Tibial artery (tissue), 4 donors: ENCODE measurements around the gene OLFML1.

Experiments used
- DNase-seq, 2 donors: peaks; one replicate each; pipeline ENCODE4 v3.0.0-alpha.2; 2019
- H3K27ac ChIP-seq, 2 donors: fragments of 200-600 bp; sonication (generic) in 1 of 2; 1 replicate in 1 of 2; 2 replicates in 1 of 2; pipeline ENCODE4 v1.5.1; 2018 to 2019; ENCODE audit warnings: mild to moderate bottlenecking in 1 of 2
- H3K27me3 ChIP-seq, 2 donors: fragments of 200-600 bp; sonication (generic) in 1 of 2; one replicate each; pipeline versions ENCODE4 v1.5.1 to v1.6.0; 2016 to 2019
- H3K36me3 ChIP-seq, 3 donors: fragments of 200-600 bp; sonication (generic) in 2 of 3; one replicate each; pipeline ENCODE4 v1.5.1; 2016 to 2019; ENCODE audit warnings: mild to moderate bottlenecking in 2 of 3
- H3K4me1 ChIP-seq, 4 donors: fragments of 200-600 bp; sonication (generic) in 2 of 4; 1 replicate in 3 of 4; 2 replicates in 1 of 4; pipeline ENCODE4 v1.5.1; 2016 to 2019
- H3K4me3 ChIP-seq, 2 donors: fragments of 200-600 bp; sonication (generic) in 1 of 2; 1 replicate in 1 of 2; 2 replicates in 1 of 2; pipeline ENCODE4 v1.5.1; 2018 to 2019; ENCODE audit warnings: mild to moderate bottlenecking in 2 of 2
- H3K9me3 ChIP-seq, 3 donors: fragments of 200-600 bp; sonication (generic) in 1 of 3; one replicate each; pipeline ENCODE4 v1.5.1; 2016 to 2019
- intact Hi-C: fragments of 100-400 bp; cut with DNase I; formaldehyde crosslinking; loops from one replicate; pipeline ENCODE4 v1.15.0; 2023; ENCODE audit warnings: low total_unique reads
- TF ChIP-seq, protein P1 (sequence below), 2 experiments: fragments of 200-600 bp in 1 of 2; fragments of 450-650 bp in 1 of 2; IDR thresholded peaks; one replicate each; pipeline ENCODE4 v1.5.1; 2017 to 2019; ENCODE audit warnings: antibody characterized with exemption in 2 of 2, mild to moderate bottlenecking in 1 of 2, moderate library complexity in 1 of 2

Gene OLFML1

GRCh38 chr11:7485186-7486097 is at the start of gene OLFML1:
Gene OLFML1 (plus strand): TSS chr11:7485506. CDS start chr11:7485876, 370 bp downstream.
- H3K4me1 ChIP-seq: peaks cover 0 to 30% (median 15%) of the 10 kb centered on the region in 4 donors
- H3K36me3 ChIP-seq: no peaks in the 10 kb centered on the region
- TF ChIP-seq, protein P1, sequence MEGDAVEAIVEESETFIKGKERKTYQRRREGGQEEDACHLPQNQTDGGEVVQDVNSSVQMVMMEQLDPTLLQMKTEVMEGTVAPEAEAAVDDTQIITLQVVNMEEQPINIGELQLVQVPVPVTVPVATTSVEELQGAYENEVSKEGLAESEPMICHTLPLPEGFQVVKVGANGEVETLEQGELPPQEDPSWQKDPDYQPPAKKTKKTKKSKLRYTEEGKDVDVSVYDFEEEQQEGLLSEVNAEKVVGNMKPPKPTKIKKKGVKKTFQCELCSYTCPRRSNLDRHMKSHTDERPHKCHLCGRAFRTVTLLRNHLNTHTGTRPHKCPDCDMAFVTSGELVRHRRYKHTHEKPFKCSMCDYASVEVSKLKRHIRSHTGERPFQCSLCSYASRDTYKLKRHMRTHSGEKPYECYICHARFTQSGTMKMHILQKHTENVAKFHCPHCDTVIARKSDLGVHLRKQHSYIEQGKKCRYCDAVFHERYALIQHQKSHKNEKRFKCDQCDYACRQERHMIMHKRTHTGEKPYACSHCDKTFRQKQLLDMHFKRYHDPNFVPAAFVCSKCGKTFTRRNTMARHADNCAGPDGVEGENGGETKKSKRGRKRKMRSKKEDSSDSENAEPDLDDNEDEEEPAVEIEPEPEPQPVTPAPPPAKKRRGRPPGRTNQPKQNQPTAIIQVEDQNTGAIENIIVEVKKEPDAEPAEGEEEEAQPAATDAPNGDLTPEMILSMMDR (IDR thresholded peaks at IDR 0.05): no peak
- H3K9me3 ChIP-seq: no peaks in the 10 kb centered on the region
- H3K4me3 ChIP-seq: peak within 1 kb of the TSS; percentile 39 to 41
- DNase-seq: no peak
- peak within 1 kb of the TSS; percentile 18 to 52 for H3K27ac ChIP-seq
- intact Hi-C loops: no loop called here
- H3K27me3 ChIP-seq: no peaks in the 10 kb centered on the region

- no peaks in the 10 kb centered on the region for H3K9me3 ChIP-seq
- H3K27me3 ChIP-seq: no peaks in the 10 kb centered on the region
- peaks cover 0 to 14% (median 0%) of the 10 kb centered on the region in 3 donors for H3K36me3 ChIP-seq
- DNase-seq: no peak
- H3K4me1 ChIP-seq: no peaks in the 10 kb centered on the region
- no peak overlapping the region for H3K4me3 ChIP-seq
- intact Hi-C loops: no loop called here
- H3K27ac ChIP-seq: no peak overlapping the region
- TF ChIP-seq, protein P1 (IDR thresholded peaks at IDR 0.05): no peak
Observed at GRCh38 chr11:7436146-7436545, 49.2 kb upstream of the OLFML1 start.

DNA sequence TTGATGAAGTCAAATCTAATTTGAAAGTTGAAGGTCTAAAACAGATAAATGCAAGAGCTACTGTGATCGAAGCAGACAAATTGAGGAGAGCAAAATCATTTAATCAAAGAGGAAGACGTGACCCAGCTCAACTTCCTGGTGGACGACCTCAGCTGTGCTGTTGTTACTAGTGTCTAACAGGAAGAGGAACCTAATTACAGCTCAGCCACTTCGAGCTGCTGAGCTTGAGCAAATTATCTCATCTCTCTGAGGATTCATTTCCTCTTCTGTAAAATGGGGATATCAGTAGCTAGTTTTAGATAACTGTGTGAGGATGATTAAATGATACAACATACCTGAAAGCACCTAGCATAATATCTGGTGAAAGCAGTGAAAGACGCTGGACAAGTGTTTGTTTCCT is 48.6 kb upstream of the OLFML1 start:
- Histone ChIP-seq H3K9me3 (no peaks in the 10 kb centered on the region), H3K36me3 (peaks cover 0 to 14% (median 0%) of the 10 kb centered on the region in 3 donors), H3K27ac (no peak overlapping the region), H3K27me3 (no peaks in the 10 kb centered on the region), H3K4me3 (no peak overlapping the region), H3K4me1 (no peaks in the 10 kb centered on the region)
- intact Hi-C loops: no loop called here
- DNase-seq: peak in 1 of 2 donors; percentile 42
- TF ChIP-seq, protein P1 (IDR thresholded peaks at IDR 0.05): no peak

DNA sequence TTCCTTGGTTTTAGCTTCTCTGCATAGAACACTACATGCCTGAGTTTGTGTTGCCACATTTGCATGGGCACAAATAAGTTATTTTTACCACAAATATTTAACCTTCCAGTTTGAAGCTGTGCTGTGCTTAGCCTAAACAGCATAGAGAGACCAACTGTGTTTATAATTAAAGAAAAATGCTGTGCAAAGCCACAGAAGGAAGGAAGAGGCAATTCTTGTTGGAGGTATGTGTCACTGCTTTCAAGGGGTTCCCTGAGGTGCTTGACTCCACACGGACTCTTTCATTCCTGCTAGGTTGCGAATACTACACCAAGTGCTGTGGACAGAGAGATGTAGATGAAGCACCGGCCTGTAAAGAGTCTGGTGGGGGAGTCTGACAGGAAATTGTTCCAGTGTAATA is 47.6 kb upstream of the OLFML1 start:
- no peak for DNase-seq
- peaks cover 0 to 14% (median 0%) of the 10 kb centered on the region in 3 donors for H3K36me3 ChIP-seq
- no peaks in the 10 kb centered on the region for H3K4me1 ChIP-seq
- H3K27ac ChIP-seq: no peak overlapping the region
- H3K4me3 ChIP-seq: no peak overlapping the region
- TF ChIP-seq, protein P1 (IDR thresholded peaks at IDR 0.05): no peak
- intact Hi-C loops: no loop called here
- no peaks in the 10 kb centered on the region for H3K9me3 ChIP-seq
- no peaks in the 10 kb centered on the region for H3K27me3 ChIP-seq

GRCh38 chr11:7439746-7440320 is 45.5 kb upstream of the OLFML1 start:
- H3K36me3 ChIP-seq: peaks cover 0 to 14% (median 0%) of the 10 kb centered on the region in 3 donors
- H3K4me1 ChIP-seq: no peaks in the 10 kb centered on the region
- no peak overlapping the region for H3K27ac ChIP-seq
- no peaks in the 10 kb centered on the region for H3K9me3 ChIP-seq
- no peaks in the 10 kb centered on the region for H3K27me3 ChIP-seq
- intact Hi-C loops: no loop called here
- H3K4me3 ChIP-seq: no peak overlapping the region
- no peak for DNase-seq
- TF ChIP-seq, protein P1 (IDR thresholded peaks at IDR 0.05): no peak
